Neuronal stem cell (in vitro differentiated cells): ENCODE measurements around the gene TIAM2.
A peak's percentile ranks its signal among the peaks of the same experiment; 100 is the strongest.
"Not testable (repeated sequence)": the region's sequence is repeated elsewhere in the genome, so short reads cannot be mapped to it uniquely, and the experiment has no call there.

Experiments
- DNase-seq: peaks from one replicate; pipeline ENCODE4 v3.0.0-alpha.2; 2013; ENCODE audit warnings: low spot score
- H2AFZ ChIP-seq: one replicate; pipeline ENCODE4 v1.6.1; 2013; ENCODE audit warnings: mild to moderate bottlenecking, low read length, inconsistent platforms
- H2AK5ac ChIP-seq: 2 replicates; pipeline ENCODE4 v1.6.1; 2013; ENCODE audit warnings: low read depth, mild to moderate bottlenecking, inconsistent platforms, low read length, moderate library complexity, mixed read lengths
- H2BK120ac ChIP-seq: 2 replicates; pipeline ENCODE4 v1.6.1; 2013; ENCODE audit warnings: low read depth, mild to moderate bottlenecking, inconsistent platforms, low read length, moderate library complexity, mixed read lengths
- H2BK12ac ChIP-seq: one replicate; pipeline ENCODE4 v1.6.1; 2013; ENCODE audit warnings: low read length, inconsistent platforms
- H2BK15ac ChIP-seq: 2 replicates; pipeline ENCODE4 v1.6.1; 2013; ENCODE audit warnings: mild to moderate bottlenecking, low read length, inconsistent platforms, mixed read lengths
- H2BK5ac ChIP-seq: one replicate; pipeline ENCODE4 v1.6.1; 2013; ENCODE audit warnings: inconsistent platforms, mild to moderate bottlenecking, low read length, moderate library complexity
- H3K14ac ChIP-seq: one replicate; pipeline ENCODE4 v1.6.1; 2013; ENCODE audit warnings: low read length, inconsistent platforms
- H3K18ac ChIP-seq: 2 replicates; pipeline ENCODE4 v1.6.1; 2013; ENCODE audit warnings: low read length, inconsistent platforms
- H3K23ac ChIP-seq: 2 replicates; pipeline ENCODE4 v1.6.1; 2013; ENCODE audit warnings: low read depth, mild to moderate bottlenecking, mixed read lengths, low read length, inconsistent platforms; ENCODE audit not compliant: poor library complexity
- H3K27ac ChIP-seq: replicated peaks from 3 replicates; pipeline ENCODE4 v1.5.1; 2013; ENCODE audit warnings: low read length, inconsistent platforms
- H3K27me3 ChIP-seq, 3 experiments: 2 replicates each; pipeline ENCODE4 v1.6.1; 2013; ENCODE audit warnings: low read length in 3 of 3, mild to moderate bottlenecking in 2 of 3, inconsistent platforms in 1 of 3, low read depth in 1 of 3, mixed read lengths in 1 of 3, moderate library complexity in 1 of 3; ENCODE audit not compliant: control insufficient read depth in 3 of 3, insufficient read depth in 3 of 3
- H3K36me3 ChIP-seq, 2 donors: replicated peaks in 1 of 2; 2 replicates each; pipeline ENCODE4 v1.6.1; 2013; ENCODE audit warnings: low read length in 2 of 2; ENCODE audit not compliant: control insufficient read depth in 2 of 2, insufficient read depth in 2 of 2
- H3K4ac ChIP-seq: 2 replicates; pipeline ENCODE4 v1.6.1; 2013; ENCODE audit warnings: inconsistent platforms, mild to moderate bottlenecking, low read length, moderate library complexity
- H3K4me1 ChIP-seq, 2 donors: 1 replicate in 1 of 2; 2 replicates in 1 of 2; pipeline ENCODE4 v1.6.1; 2013; ENCODE audit warnings: low read length in 2 of 2, low read depth in 1 of 2; ENCODE audit not compliant: control insufficient read depth in 2 of 2, insufficient read depth in 1 of 2
- H3K4me2 ChIP-seq: one replicate; pipeline ENCODE4 v1.6.1; 2013; ENCODE audit warnings: mild to moderate bottlenecking, low read length, inconsistent platforms; ENCODE audit not compliant: insufficient read depth, poor library complexity, severe bottlenecking
- H3K4me3 ChIP-seq, 2 donors: 2 replicates each; pipeline ENCODE4 v1.5.1; 2013; ENCODE audit warnings: low read length in 2 of 2, mild to moderate bottlenecking in 2 of 2, inconsistent platforms in 1 of 2, moderate library complexity in 1 of 2
- H3K79me1 ChIP-seq: one replicate; pipeline ENCODE4 v1.6.1; 2013; ENCODE audit warnings: low read depth, mild to moderate bottlenecking, inconsistent platforms, low read length, moderate library complexity
- H3K9ac ChIP-seq: one replicate; pipeline ENCODE4 v1.6.1; 2013; ENCODE audit warnings: mild to moderate bottlenecking, low read depth, low read length, inconsistent platforms; ENCODE audit not compliant: poor library complexity
- H3K9me3 ChIP-seq, 2 donors: replicated peaks in 1 of 2; 2 replicates each; pipeline versions ENCODE3 to v1.6.1; 2013; ENCODE audit warnings: low read length in 2 of 2, mild to moderate bottlenecking in 2 of 2, inconsistent platforms in 1 of 2, low read depth in 1 of 2, mixed read lengths in 1 of 2, moderate library complexity in 1 of 2; ENCODE audit not compliant: control insufficient read depth in 2 of 2, insufficient read depth in 1 of 2
- H4K8ac ChIP-seq: one replicate; pipeline ENCODE4 v1.6.1; 2013; ENCODE audit warnings: low read depth, mild to moderate bottlenecking, inconsistent platforms, low read length, moderate library complexity
- H4K91ac ChIP-seq: one replicate; pipeline ENCODE4 v1.6.1; 2013; ENCODE audit warnings: low read length, low read depth, mild to moderate bottlenecking, inconsistent platforms; ENCODE audit not compliant: poor library complexity
- WGBS, 2 donors: extraction: QIAGEN DNeasy Blood & Tissue Kit; methylation state at CpG; one replicate each; pipeline ENCODE4 v1.1.7; 2013; ENCODE audit warnings: missing lambda C conversion rate in 2 of 2, mixed read lengths in 1 of 2; ENCODE audit not compliant: insufficient read length in 2 of 2, insufficient replicate concordance in 1 of 2; ENCODE audit errors: extremely low coverage in 2 of 2; 5-methylcytosine and 5-hydroxymethylcytosine counted together

TIAM2 gene

DNA sequence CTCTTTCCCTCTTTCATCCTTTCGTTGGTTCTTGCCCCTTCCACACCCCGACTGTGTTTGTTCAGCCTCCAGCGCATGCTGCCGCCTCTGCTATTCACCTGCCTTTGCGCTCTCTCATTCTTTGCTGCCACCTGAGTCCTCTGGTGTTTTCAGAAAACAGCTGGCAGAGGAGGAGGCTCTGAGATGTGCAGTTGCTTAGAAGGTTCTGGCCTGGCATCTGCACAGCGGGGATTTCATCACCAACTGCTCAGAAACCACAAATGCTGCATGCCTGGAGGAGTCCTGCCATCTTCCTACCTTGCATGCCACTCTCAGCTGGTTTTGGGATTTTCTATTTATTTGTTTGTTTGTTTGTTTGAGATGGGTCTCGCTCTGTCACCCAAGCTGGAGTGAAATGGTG lies 229.5 kb downstream of the TIAM2 start:
- H3K4ac ChIP-seq, result no peak overlapping the region
- peaks cover 5 to 7% of the 10 kb centered on the region in 2 donors for H3K9me3 ChIP-seq
- no peak overlapping the region for H3K23ac ChIP-seq
- no CpG with 5 or more reads among the region's 7 CpGs for WGBS, 2 donors
- H3K14ac ChIP-seq, result no peak overlapping the region
- H3K18ac ChIP-seq, result peak overlapping the region; percentile 25
- H3K79me1 ChIP-seq, result no peaks in the 10 kb centered on the region
- H2BK120ac ChIP-seq, result no peak overlapping the region
- H3K27ac ChIP-seq, result no peak overlapping the region
- no peak overlapping the region for H2BK12ac ChIP-seq
- H3K9ac ChIP-seq, result no peak overlapping the region
- no peak overlapping the region for H2BK5ac ChIP-seq
- peaks cover 0 to 69% of the 10 kb centered on the region in 2 donors for H3K36me3 ChIP-seq
- H2AFZ ChIP-seq, result no peak overlapping the region
- no peak for DNase-seq
- H4K8ac ChIP-seq, result no peak overlapping the region
- H3K4me2 ChIP-seq, result no peak overlapping the region
- H4K91ac ChIP-seq, result no peak overlapping the region
- no peaks in the 10 kb centered on the region for H3K27me3 ChIP-seq
- no peak overlapping the region for H2AK5ac ChIP-seq
- peaks cover 0 to 6% of the 10 kb centered on the region in 2 donors for H3K4me1 ChIP-seq
- no peak overlapping the region for H2BK15ac ChIP-seq
- H3K4me3 ChIP-seq, result no peak overlapping the region

- no peak for DNase-seq
- Histone ChIP-seq H2BK12ac (no peak overlapping the region), H3K27me3 (no peaks in the 10 kb centered on the region), H3K79me1 (no peaks in the 10 kb centered on the region), H2AFZ (no peak overlapping the region), H4K91ac (no peak overlapping the region), H3K23ac (no peak overlapping the region), H3K4ac (no peak overlapping the region), H2AK5ac (no peak overlapping the region), H3K4me1 (peaks cover 0 to 2% of the 10 kb centered on the region in 2 donors), H2BK120ac (no peak overlapping the region), H3K4me3 (no peak overlapping the region), H3K9me3 (peaks cover 7 to 8% of the 10 kb centered on the region in 2 donors), H3K18ac (no peak overlapping the region), H3K4me2 (no peak overlapping the region), H3K36me3 (peaks cover 0 to 71% of the 10 kb centered on the region in 2 donors), H2BK15ac (no peak overlapping the region), H3K27ac (peak overlapping the region; percentile 64), H2BK5ac (no peak overlapping the region), H4K8ac (no peak overlapping the region), H3K9ac (no peak overlapping the region), H3K14ac (no peak overlapping the region)
- WGBS, 2 donors, result no CpG with 5 or more reads among the region's 4 CpGs
Observed at GRCh38 chr6:155227046-155227445, 231.9 kb downstream of the TIAM2 start.

DNA sequence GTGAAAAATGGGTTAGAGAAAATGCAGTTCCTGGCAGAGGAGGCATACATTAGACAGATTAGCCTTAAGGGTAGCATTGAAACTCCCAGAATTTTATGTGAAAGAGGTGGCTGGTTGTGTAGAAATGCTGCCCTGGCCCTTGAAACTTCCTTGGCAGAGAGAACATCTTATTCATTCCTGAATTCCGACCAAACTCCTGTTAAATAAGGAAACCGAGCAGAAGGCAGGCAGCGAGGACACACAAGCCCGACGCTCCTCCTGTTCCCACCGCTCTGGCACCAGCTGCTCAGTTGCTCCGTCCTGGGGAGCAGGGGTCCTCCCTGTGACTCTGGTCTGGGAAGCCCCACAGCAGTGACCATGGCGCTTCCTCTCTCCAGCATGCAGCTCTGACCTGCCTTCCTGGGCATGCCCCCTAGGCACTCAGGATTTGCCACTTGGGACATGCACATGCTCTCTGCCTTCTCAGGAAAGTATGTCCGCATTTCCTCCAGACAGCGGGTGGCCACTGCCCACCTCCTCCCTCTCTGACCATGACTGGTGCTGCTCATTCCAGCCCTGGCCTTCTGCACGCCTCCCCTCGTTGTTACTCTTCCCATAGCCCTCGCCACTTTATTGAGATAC lies 233.5 kb downstream of the TIAM2 start:
- Histone ChIP-seq H3K9me3 (peaks cover 7 to 8% of the 10 kb centered on the region in 2 donors), H2BK12ac (no peak overlapping the region), H3K4me3 (no peak overlapping the region), H3K4ac (no peak overlapping the region), H3K79me1 (no peaks in the 10 kb centered on the region), H2AFZ (no peak overlapping the region), H4K91ac (peak overlapping the region; percentile 11), H3K18ac (peak overlapping the region; percentile 76), H2BK120ac (no peak overlapping the region), H2BK15ac (no peak overlapping the region), H2AK5ac (no peak overlapping the region), H2BK5ac (no peak overlapping the region), H3K9ac (no peak overlapping the region), H3K27ac (no peak overlapping the region), H3K4me1 (peaks cover 0 to 2% of the 10 kb centered on the region in 2 donors), H3K27me3 (no peaks in the 10 kb centered on the region), H4K8ac (no peak overlapping the region), H3K14ac (no peak overlapping the region), H3K23ac (no peak overlapping the region), H3K4me2 (no peak overlapping the region), H3K36me3 (peaks cover 0 to 79% of the 10 kb centered on the region in 2 donors)
- whole genome bisulfite sequencing, 2 donors, result no CpG with 5 or more reads among the region's 13 CpGs
- no peak for DNase-seq

GRCh38 chr6:155230975-155231374 lies 235.9 kb downstream of the TIAM2 start:
- not testable (repeated sequence) for H2BK15ac ChIP-seq
- no CpG with 5 or more reads among the region's 4 CpGs for WGBS, 2 donors

More at GRCh38 chr6:155230975-155231374, 235.9 kb downstream of the TIAM2 start:
- DNase-seq, H2BK12ac ChIP-seq, H3K9ac ChIP-seq, H4K8ac ChIP-seq, H2AFZ ChIP-seq, H3K79me1 ChIP-seq, H3K27me3 ChIP-seq, H3K27ac ChIP-seq, H4K91ac ChIP-seq, H3K4ac ChIP-seq, H2AK5ac ChIP-seq, H3K4me1 ChIP-seq, H3K4me3 ChIP-seq, H3K14ac ChIP-seq, H3K4me2 ChIP-seq, H3K23ac ChIP-seq, H2BK5ac ChIP-seq, H2BK120ac ChIP-seq, H3K18ac ChIP-seq: not testable (repeated sequence)
- Histone ChIP-seq H3K9me3 (peaks cover 7 to 13% of the 10 kb centered on the region in 2 donors), H3K36me3 (peaks cover 0 to 74% of the 10 kb centered on the region in 2 donors)
